GM19324 (cell line): ENCODE data around the gene B4GALT3.

Experiments
- ATAC-seq: cut with Tn5 transposase; IDR thresholded peaks from one replicate; pipeline ENCODE4 v1.9.1; 2021; ENCODE audit warnings: mild to moderate bottlenecking, moderate library complexity; ENCODE audit not compliant: unreplicated experiment, low FRiP score

Gene B4GALT3

GRCh38 chr1:161189036-161189435 lies 11.7 kb upstream of the B4GALT3 start:
- ATAC-seq = no peak

- ATAC-seq = no peak
Observed at GRCh38 chr1:161188381-161188780, 11.1 kb upstream of the B4GALT3 start.

GRCh38 chr1:161187311-161187710 lies 10.0 kb upstream of the B4GALT3 start:
- no peak for ATAC-seq

GRCh38 chr1:161185732-161186311 lies 8.5 kb upstream of the B4GALT3 start:
- peak; percentile 15 for ATAC-seq

- peak; percentile 75 for ATAC-seq
Observed at GRCh38 chr1:161185282-161185682, 8.0 kb upstream of the B4GALT3 start.

- ATAC-seq = peak; percentile 34
Observed at GRCh38 chr1:161182214-161182613, 4.9 kb upstream of the B4GALT3 start.

GRCh38 chr1:161180639-161181038 lies 3.3 kb upstream of the B4GALT3 start:
- no peak for ATAC-seq

GRCh38 chr1:161179698-161180097 lies 2.4 kb upstream of the B4GALT3 start:
- ATAC-seq = no peak

GRCh38 chr1:161177936-161178244 lies 583 bp upstream of the B4GALT3 start:
- no peak for ATAC-seq

- ATAC-seq = no peak
Observed at GRCh38 chr1:161176468-161177111, 717 bp downstream of the B4GALT3 start.

- ATAC-seq = no peak
Observed at GRCh38 chr1:161175771-161176453, 1.4 kb downstream of the B4GALT3 start.

- no peak for ATAC-seq
Observed at GRCh38 chr1:161174911-161175310, 2.4 kb downstream of the B4GALT3 start.

- no peak for ATAC-seq
Observed at GRCh38 chr1:161173711-161174110, 3.6 kb downstream of the B4GALT3 start.

- ATAC-seq = no peak
Observed at GRCh38 chr1:161172776-161173376, 4.4 kb downstream of the B4GALT3 start.

- ATAC-seq = no peak
Observed at GRCh38 chr1:161172349-161172748, 5.0 kb downstream of the B4GALT3 start.

GRCh38 chr1:161171696-161172095 lies 5.6 kb downstream of the B4GALT3 start:
- no peak for ATAC-seq

GRCh38 chr1:161171191-161171590 lies 6.1 kb downstream of the B4GALT3 start:
- no peak for ATAC-seq

GRCh38 chr1:161168906-161169305 lies 8.4 kb downstream of the B4GALT3 start:
- ATAC-seq = no peak

- no peak for ATAC-seq
Observed at GRCh38 chr1:161166669-161167548, 10.4 kb downstream of the B4GALT3 start.

- ATAC-seq = peak; percentile 92
Observed at GRCh38 chr1:161165742-161166668, 11.3 kb downstream of the B4GALT3 start, which contains the start of gene PPOX. PPOX (plus strand) TSS chr1:161166426; CDS start chr1:161166848, 422 bp downstream.
